Peyer's patch (tissue), 4 donors: ENCODE results near the gene PTPRM. TPM values are rescaled to one million over a fixed set of nuclear protein-coding genes. Genes with fewer than 3 reads are reported as not detected.

Experiments
- DNase-seq, 3 donors: peaks; one replicate each; pipeline ENCODE4 v3.0.0-alpha.2; 2017 to 2019
- H3K27ac ChIP-seq, 4 donors: fragments of 200-600 bp; sonication (generic); one replicate each; pipeline ENCODE4 v1.5.1; 2016 to 2019
- H3K27me3 ChIP-seq, 2 donors: fragments of 200-600 bp; sonication (generic); one replicate each; pipeline ENCODE4 v1.5.1; 2019
- H3K36me3 ChIP-seq, 3 donors: fragments of 200-600 bp; sonication (generic); one replicate each; pipeline ENCODE4 v1.5.1; 2016 to 2019
- H3K4me1 ChIP-seq, 4 donors: fragments of 200-600 bp; sonication (generic); one replicate each; pipeline ENCODE4 v1.5.1; 2016 to 2019
- H3K4me3 ChIP-seq, 4 donors: fragments of 200-600 bp; sonication (generic); 1 replicate in 3 of 4; 2 replicates in 1 of 4; pipeline ENCODE4 v1.5.1; 2016 to 2019; ENCODE audit warnings: mild to moderate bottlenecking in 1 of 4
- H3K9me3 ChIP-seq, 4 donors: fragments of 200-600 bp; sonication (generic); one replicate each; pipeline ENCODE4 v1.5.1; 2016 to 2019; ENCODE audit warnings: mild to moderate bottlenecking in 1 of 4
- CTCF ChIP-seq, 6 experiments: fragments of 450-650 bp in 4 of 6; fragments of 200-600 bp in 2 of 6; sonication (generic) in 1 of 6; IDR thresholded peaks; one replicate each; pipeline ENCODE4 v1.5.1; 2017 to 2019; ENCODE audit warnings: antibody characterized with exemption in 6 of 6, mild to moderate bottlenecking in 3 of 6, moderate library complexity in 1 of 6
- POLR2A ChIP-seq, 2 donors: fragments of 450-650 bp; IDR thresholded peaks; one replicate each; pipeline ENCODE4 v1.5.1; 2017; ENCODE audit warnings: antibody characterized with exemption in 2 of 2, mild to moderate bottlenecking in 2 of 2, moderate library complexity in 2 of 2
- total RNA-seq, 4 donors: library from RNA; depleted of rRNA; stranded (reverse); fragments of >200 nt; gene quantifications; one replicate each; pipeline ENCODE4 v1.1.0, GENCODE V29; 2016

PTPRM gene
- total RNA-seq, 4 donors from 2014 or later: 39.6 to 211 (median 80.3) TPM

- no peak for DNase-seq
- no peaks in the 10 kb centered on the region for H3K4me1 ChIP-seq
- H3K27ac ChIP-seq: no peak overlapping the region
- TF ChIP-seq CTCF (IDR thresholded peaks at IDR 0.05): no peak
- no peak for TF ChIP-seq POLR2A (IDR thresholded peaks at IDR 0.05)
- H3K36me3 ChIP-seq: no peaks in the 10 kb centered on the region
- H3K27me3 ChIP-seq: no peaks in the 10 kb centered on the region
- H3K9me3 ChIP-seq: no peaks in the 10 kb centered on the region
- no peak overlapping the region for H3K4me3 ChIP-seq
Observed at GRCh38 chr18:7663366-7664312, 96.5 kb downstream of the PTPRM start.

GRCh38 chr18:7666195-7666776 is 99.2 kb downstream of the PTPRM start:
- DNase-seq: no peak
- Histone ChIP-seq H3K9me3 (no peaks in the 10 kb centered on the region), H3K36me3 (no peaks in the 10 kb centered on the region), H3K27me3 (no peaks in the 10 kb centered on the region), H3K4me3 (no peak overlapping the region), H3K27ac (no peak overlapping the region), H3K4me1 (no peaks in the 10 kb centered on the region)
- no peak for TF ChIP-seq POLR2A (IDR thresholded peaks at IDR 0.05)
- no peak for TF ChIP-seq CTCF (IDR thresholded peaks at IDR 0.05)

- H3K4me3 ChIP-seq: no peak overlapping the region
- TF ChIP-seq CTCF (IDR thresholded peaks at IDR 0.05) (no peak), POLR2A (IDR thresholded peaks at IDR 0.05) (no peak)
- H3K9me3 ChIP-seq: no peaks in the 10 kb centered on the region
- H3K27ac ChIP-seq: no peak overlapping the region
- H3K36me3 ChIP-seq: no peaks in the 10 kb centered on the region
- H3K4me1 ChIP-seq: no peaks in the 10 kb centered on the region
- DNase-seq: no peak
- no peaks in the 10 kb centered on the region for H3K27me3 ChIP-seq
Observed at GRCh38 chr18:7668392-7668791, 101.3 kb downstream of the PTPRM start.

- no peak for TF ChIP-seq CTCF (IDR thresholded peaks at IDR 0.05)
- no peak for TF ChIP-seq POLR2A (IDR thresholded peaks at IDR 0.05)
- Histone ChIP-seq H3K9me3 (no peaks in the 10 kb centered on the region), H3K4me3 (no peak overlapping the region), H3K36me3 (no peaks in the 10 kb centered on the region), H3K27ac (no peak overlapping the region), H3K27me3 (no peaks in the 10 kb centered on the region), H3K4me1 (no peaks in the 10 kb centered on the region)
- DNase-seq: no peak
Observed at GRCh38 chr18:7669361-7669760, 102.2 kb downstream of the PTPRM start.

GRCh38 chr18:7671105-7671504 is 104.0 kb downstream of the PTPRM start:
- no peak overlapping the region for H3K4me3 ChIP-seq
- H3K4me1 ChIP-seq: no peaks in the 10 kb centered on the region
- no peak overlapping the region for H3K27ac ChIP-seq
- no peaks in the 10 kb centered on the region for H3K27me3 ChIP-seq
- no peaks in the 10 kb centered on the region for H3K9me3 ChIP-seq
- H3K36me3 ChIP-seq: no peaks in the 10 kb centered on the region
- TF ChIP-seq POLR2A (IDR thresholded peaks at IDR 0.05) (no peak), CTCF (IDR thresholded peaks at IDR 0.05) (no peak)
- no peak for DNase-seq
